SK-N-SH (cell line): ENCODE measurements around the gene NFIA. TPM values are rescaled to one million over a fixed set of nuclear protein-coding genes. Genes with fewer than 3 reads are reported as not detected.

ENCODE experiments used
- CTCF ChIA-PET: fragments of 300-600, 350-600 bp; formaldehyde crosslinking; extraction: SDS; loops from one replicate; lab custom pipeline; 2021; lab: Yijun Ruan, JAX
- POLR2A ChIA-PET: fragments of 350-600 bp; sonication (Branson Sonifier 250); formaldehyde crosslinking; extraction: SDS; loops from one replicate; lab custom pipeline; 2020; ENCODE audit warnings: antibody characterized with exemption, inconsistent platforms; lab: Yijun Ruan, JAX
- DNase-seq: peaks from one replicate; pipeline ENCODE4 v3.0.0; 2012
- H2AFZ ChIP-seq: fragments of 200-600 bp; sonication (generic); 2 replicates; pipeline ENCODE4 v1.8.1; 2016; ENCODE audit warnings: antibody characterized with exemption, mild to moderate bottlenecking, low read depth
- H3F3A ChIP-seq: fragments of 200-600 bp; sonication (generic); replicated peaks from 2 replicates; pipeline ENCODE3; 2016; ENCODE audit warnings: antibody characterized with exemption, mild to moderate bottlenecking; ENCODE audit not compliant: insufficient read depth
- H3K27ac ChIP-seq, 2 experiments: fragments of 200-500 bp in 1 of 2; fragments of 200-600 bp in 1 of 2; sonication (Bioruptor generic) in 1 of 2; sonication (generic), shearing (Covaris generic) in 1 of 2; 2 replicates each; pipeline versions ENCODE4 v1.5.1 to v1.6.1; 2014 to 2016; ENCODE audit warnings: low read depth in 2 of 2, inconsistent platforms in 1 of 2, low read length in 1 of 2, mild to moderate bottlenecking in 1 of 2, mixed read lengths in 1 of 2
- H3K27me3 ChIP-seq: fragments of 200-600 bp; sonication (generic), shearing (Covaris generic); 2 replicates; pipeline ENCODE4 v1.6.1; 2016; ENCODE audit warnings: mixed run types; ENCODE audit not compliant: insufficient read depth
- H3K36me3 ChIP-seq, 2 experiments: fragments of 200-500 bp in 1 of 2; fragments of 200-600 bp in 1 of 2; sonication (Bioruptor generic) in 1 of 2; sonication (generic) in 1 of 2; replicated peaks in 1 of 2; 2 replicates each; pipeline versions ENCODE3 to v1.5.1; 2014 to 2016; ENCODE audit warnings: low read length in 1 of 2, mild to moderate bottlenecking in 1 of 2; ENCODE audit not compliant: insufficient read depth in 2 of 2, control insufficient read depth in 1 of 2
- H3K4me1 ChIP-seq, 2 experiments: fragments of 200-500 bp in 1 of 2; fragments of 200-600 bp in 1 of 2; sonication (Bioruptor generic) in 1 of 2; sonication (generic), shearing (Covaris generic) in 1 of 2; 2 replicates each; pipeline versions ENCODE4 v1.5.1 to v1.6.1; 2014 to 2016; ENCODE audit warnings: low read depth in 1 of 2, low read length in 1 of 2, mixed run types in 1 of 2; ENCODE audit not compliant: insufficient read depth in 2 of 2, control insufficient read depth in 1 of 2
- H3K4me2 ChIP-seq: fragments of 200-600 bp; sonication (generic), shearing (Covaris generic); 2 replicates; pipeline ENCODE4 v1.6.1; 2017; ENCODE audit warnings: mixed run types
- H3K4me3 ChIP-seq, 2 experiments: fragments of 200-500 bp in 1 of 2; fragments of 200-600 bp in 1 of 2; sonication (Bioruptor generic) in 1 of 2; sonication (generic), shearing (Covaris generic) in 1 of 2; 2 replicates each; pipeline versions ENCODE4 v1.5.1 to v1.8.1; 2014 to 2016; ENCODE audit warnings: low read depth in 2 of 2, inconsistent platforms in 1 of 2, low read length in 1 of 2, mild to moderate bottlenecking in 1 of 2, mixed read lengths in 1 of 2, moderate library complexity in 1 of 2
- H3K79me2 ChIP-seq: fragments of 200-600 bp; sonication (generic); 2 replicates; pipeline ENCODE4 v1.8.1; 2017; ENCODE audit warnings: mild to moderate bottlenecking; ENCODE audit not compliant: insufficient read depth
- H3K9ac ChIP-seq: fragments of 200-600 bp; sonication (generic); 2 replicates; pipeline ENCODE4 v1.6.1; 2017; ENCODE audit warnings: mixed run types
- H3K9me2 ChIP-seq: fragments of 200-600 bp; sonication (generic); 2 replicates; pipeline ENCODE4 v1.6.1; 2017; ENCODE audit warnings: mixed run types
- H3K9me3 ChIP-seq: fragments of 200-600 bp; sonication (generic); 2 replicates; pipeline ENCODE4 v1.6.1; 2017; ENCODE audit warnings: mixed run types, mild to moderate bottlenecking, moderate library complexity
- H4K20me1 ChIP-seq: fragments of 200-600 bp; sonication (generic); 2 replicates; pipeline ENCODE4 v1.6.1; 2017; ENCODE audit warnings: mild to moderate bottlenecking, mixed run types; ENCODE audit not compliant: insufficient read depth
- CHD2 ChIP-seq: fragments of 150-350 bp; IDR thresholded peaks from 2 replicates; pipeline ENCODE4 v1.6.1; 2018; ENCODE audit warnings: low read length; ENCODE audit not compliant: partially characterized antibody
- ELF1 ChIP-seq: IDR thresholded peaks from 2 replicates; pipeline ENCODE4 v1.4.0; 2012
- EP300 ChIP-seq, 2 experiments: IDR thresholded peaks; 2 replicates each; pipeline versions ENCODE4 v1.4.0 to v1.6.1; 2012; ENCODE audit warnings: borderline replicate concordance in 1 of 2, low read depth in 1 of 2, low read length in 1 of 2
- EZH2phosphoT487 ChIP-seq: fragments of 200-600 bp; sonication (generic); IDR thresholded peaks from 2 replicates; pipeline ENCODE4 v1.6.1; 2017; ENCODE audit warnings: low read depth, mixed run types, mild to moderate bottlenecking, antibody characterized with exemption, moderate library complexity, borderline replicate concordance
- FOSL2 ChIP-seq: IDR thresholded peaks from 2 replicates; pipeline ENCODE4 v1.4.0; 2012; ENCODE audit warnings: low read depth, mild to moderate bottlenecking, moderate library complexity, borderline replicate concordance
- FOXJ3 ChIP-seq: sonication (generic); formaldehyde crosslinking; IDR thresholded peaks from 2 replicates; pipeline ENCODE4 v1.5.1; 2020; ENCODE audit warnings: mild to moderate bottlenecking, missing genetic modification reagents
- IRF3 ChIP-seq: fragments of 150-350 bp; IDR thresholded peaks from 2 replicates; pipeline ENCODE4 v1.6.1; 2016; ENCODE audit warnings: mild to moderate bottlenecking, low read depth, low read length
- MAX ChIP-seq: IDR thresholded peaks from 2 replicates; pipeline ENCODE4 v1.4.0; 2012; ENCODE audit warnings: low read depth
- NFIC ChIP-seq: IDR thresholded peaks from 2 replicates; pipeline ENCODE4 v1.4.0; 2012; ENCODE audit warnings: borderline replicate concordance
- PBX3 ChIP-seq: IDR thresholded peaks from 2 replicates; pipeline ENCODE4; 2012
- POLR2AphosphoS5 ChIP-seq: IDR thresholded peaks from 2 replicates; pipeline ENCODE4 v1.6.1; 2012; ENCODE audit warnings: low read depth, low read length
- REST ChIP-seq: IDR thresholded peaks from 2 replicates; pipeline ENCODE4 v1.6.1; 2012; ENCODE audit warnings: mild to moderate bottlenecking, low read depth, low read length, moderate library complexity
- SIN3A ChIP-seq: IDR thresholded peaks from 2 replicates; pipeline ENCODE4 v1.6.1; 2012; ENCODE audit warnings: low read depth, mild to moderate bottlenecking, low read length, moderate library complexity, borderline replicate concordance
- TAF1 ChIP-seq: IDR thresholded peaks from 2 replicates; pipeline ENCODE4 v1.6.1; 2012; ENCODE audit warnings: low read depth, mild to moderate bottlenecking, low read length, moderate library complexity, borderline replicate concordance
- USF2 ChIP-seq: fragments of 150-350 bp; IDR thresholded peaks from 2 replicates; pipeline ENCODE4 v1.6.1; 2017; ENCODE audit warnings: antibody characterized with exemption, low read length, low read depth, borderline replicate concordance
- WGBS: methylation state at CpG from one replicate; pipeline ENCODE4 v1.1.6; 2017; ENCODE audit warnings: low lambda C conversion rate; 5-methylcytosine and 5-hydroxymethylcytosine counted together
- polyA plus RNA-seq, 3 experiments: library from polyadenylated mRNA; depleted of rRNA; stranded (reverse); fragments of >200 nt; gene quantifications; 2 replicates each; pipeline ENCODE4 v1.2.3, GENCODE V29; 2012

Gene NFIA
- polyA plus RNA-seq, 1 of the 3 experiments (the other 2 are of a cell fraction), result 3.3 TPM

GRCh38 chr1:61297887-61298286, 215.5 kb downstream of the NFIA start:
- Histone ChIP-seq H3K4me2 (no peak overlapping the region), H3K27ac (no peak overlapping the region), H4K20me1 (no peaks in the 10 kb centered on the region), H3K27me3 (no peaks in the 10 kb centered on the region), H3K4me1 (peaks cover 0 to 8% of the 10 kb centered on the region in 2 experiments; a peak in 3 of 4 replicates), H3K9me3 (no peaks in the 10 kb centered on the region), H2AFZ (no peak overlapping the region), H3K36me3 (no peaks in the 10 kb centered on the region), H3K4me3 (no peak overlapping the region), H3K9ac (no peak overlapping the region), H3K79me2 (no peaks in the 10 kb centered on the region), H3K9me2 (no peaks in the 10 kb centered on the region), H3F3A (no peaks in the 10 kb centered on the region)
- TF ChIP-seq USF2 (no peak), ELF1 (no peak), EZH2phosphoT487 (no peak), SIN3A (no peak), FOSL2 (no peak), POLR2AphosphoS5 (no peak), REST (no peak), MAX (no peak)
- CTCF ChIA-PET, result interaction anchor here (1.1 to 1.3 kb wide), 2 partner anchors 17 to 248 kb away, joined by 3 to 5 read pairs; no protein-coding TSS in a partner anchor
- no peak for DNase-seq
- 97% methylated on average over 7 of the region's 7 CpGs for WGBS
- POLR2A ChIA-PET, result no interaction called here

GRCh38 chr1:61299463-61299862, 217.1 kb downstream of the NFIA start:
- Histone ChIP-seq H3K9me3 (no peaks in the 10 kb centered on the region), H3K9ac (no peak overlapping the region), H3K27me3 (no peaks in the 10 kb centered on the region), H4K20me1 (no peaks in the 10 kb centered on the region), H3K27ac (no peak overlapping the region), H3K4me2 (no peak overlapping the region), H3K9me2 (no peaks in the 10 kb centered on the region), H2AFZ (no peak overlapping the region), H3K4me1 (peaks cover 0 to 8% of the 10 kb centered on the region in 2 experiments; a peak in 3 of 4 replicates), H3F3A (no peaks in the 10 kb centered on the region), H3K36me3 (no peaks in the 10 kb centered on the region), H3K79me2 (no peaks in the 10 kb centered on the region), H3K4me3 (no peak overlapping the region)
- ChIA-PET CTCF (no interaction called here), POLR2A (no interaction called here)
- WGBS, result 80% methylated on average over 2 of the region's 2 CpGs
- TF ChIP-seq NFIC (no peak), PBX3 (no peak), ELF1 (no peak), CHD2 (no peak), EP300 (IDR thresholded peaks at IDR 0.05; ENCODE audit: borderline replicate concordance in 1 of 2, low read depth in 1 of 2, low read length in 1 of 2) (no peak), TAF1 (no peak), MAX (no peak), FOXJ3 (CRISPR knock-in tag) (no peak), IRF3 (no peak)
- no peak for DNase-seq
